ENCODE results near the gene ARHGAP42. TPM values are rescaled to one million over a fixed set of nuclear protein-coding genes. Genes with fewer than 3 reads are reported as not detected.
A peak's percentile ranks its signal among the peaks of the same experiment; 100 is the strongest.

ARHGAP42 gene
- total and polyA plus RNA-seq, 12 donors: 2.5 to 25.0 (median 11.5) TPM

- WGBS, 4 donors: 71 to 84% (median 80%) methylated on average over 6 of the region's 6 CpGs
- intact Hi-C loops (cut with DNase I): no loop called here
- Histone ChIP-seq H3K4me1 (replicated peaks in 1 of 2) (peaks cover 0 to 9% of the 10 kb centered on the region in 2 donors), H3K9me3 (replicated peaks in 1 of 3) (no peaks in the 10 kb centered on the region), H3K4me3 (no peak overlapping the region), H3K36me3 (replicated peaks in 1 of 2) (no peaks in the 10 kb centered on the region), H3K27ac (no peak overlapping the region), H3K27me3 (no peaks in the 10 kb centered on the region)
- TF ChIP-seq POLR2A (IDR thresholded peaks at IDR 0.05): no peak
- no peak for TF ChIP-seq CTCF (IDR thresholded peaks at IDR 0.05)
- no peak for DNase-seq
These were observed 74.8 kb downstream of the ARHGAP42 start for GRCh38 chr11:100761841-100762240.

DNA sequence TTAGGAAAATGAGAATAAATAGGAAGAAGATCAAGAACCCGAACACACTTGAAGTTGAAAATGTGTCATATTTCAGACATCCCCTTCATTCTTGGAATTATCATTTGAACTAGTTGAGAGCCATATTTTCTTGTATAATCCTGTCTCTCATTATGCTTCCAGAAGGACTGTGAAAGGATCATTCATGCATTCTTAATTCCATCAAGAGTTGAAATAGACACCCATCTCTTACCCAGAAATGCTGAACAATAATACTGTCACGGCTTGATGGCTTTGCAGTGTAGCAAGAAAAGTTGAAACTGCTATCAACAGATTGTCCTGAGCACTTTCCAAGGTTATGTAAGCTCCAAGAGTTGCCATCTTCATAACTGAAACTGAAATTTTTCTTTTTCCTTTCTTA is 79.7 kb downstream of the ARHGAP42 start:
- no peaks in the 10 kb centered on the region for H3K36me3 ChIP-seq (replicated peaks in 1 of 2)
- no peak overlapping the region for H3K27ac ChIP-seq
- TF ChIP-seq POLR2A (IDR thresholded peaks at IDR 0.05) (no peak), CTCF (IDR thresholded peaks at IDR 0.05) (no peak)
- H3K9me3 ChIP-seq (replicated peaks in 1 of 3): no peaks in the 10 kb centered on the region
- no peak for DNase-seq
- no peaks in the 10 kb centered on the region for H3K27me3 ChIP-seq
- H3K4me3 ChIP-seq: no peak overlapping the region
- H3K4me1 ChIP-seq (replicated peaks in 1 of 2): peaks cover 0 to under 1% of the 10 kb centered on the region in 2 donors
- 89 to 94% (median 92%) methylated on average over 2 of the region's 2 CpGs for WGBS, 4 donors
- intact Hi-C loops (cut with DNase I): no loop called here

- H3K9me3 ChIP-seq (replicated peaks in 1 of 3): no peaks in the 10 kb centered on the region
- H3K27ac ChIP-seq: no peak overlapping the region
- H3K36me3 ChIP-seq (replicated peaks in 1 of 2): no peaks in the 10 kb centered on the region
- no peak overlapping the region for H3K4me3 ChIP-seq
- 39 to 63% (median 56%) methylated on average over 1 of the region's 1 CpG for WGBS, 4 donors
- H3K4me1 ChIP-seq (replicated peaks in 1 of 2): no peaks in the 10 kb centered on the region
- peak in 2 of 7 donors; percentile 19 to 33 for DNase-seq
- H3K27me3 ChIP-seq: no peaks in the 10 kb centered on the region
- TF ChIP-seq POLR2A (IDR thresholded peaks at IDR 0.05): no peak
- TF ChIP-seq CTCF (IDR thresholded peaks at IDR 0.05): no peak
- intact Hi-C loops (cut with DNase I): no loop called here
These were observed 82.1 kb downstream of the ARHGAP42 start for GRCh38 chr11:100769165-100769564.

GRCh38 chr11:100769617-100770016 is 82.5 kb downstream of the ARHGAP42 start:
- intact Hi-C loops (cut with DNase I): no loop called here
- H3K27ac ChIP-seq: no peak overlapping the region
- no peaks in the 10 kb centered on the region for H3K9me3 ChIP-seq (replicated peaks in 1 of 3)
- H3K4me1 ChIP-seq (replicated peaks in 1 of 2): no peaks in the 10 kb centered on the region
- H3K4me3 ChIP-seq: no peak overlapping the region
- H3K27me3 ChIP-seq: no peaks in the 10 kb centered on the region
- DNase-seq: no peak
- H3K36me3 ChIP-seq (replicated peaks in 1 of 2): no peaks in the 10 kb centered on the region
- 68 to 82% (median 76%) methylated on average over 3 of the region's 3 CpGs for WGBS, 4 donors
- TF ChIP-seq CTCF (IDR thresholded peaks at IDR 0.05): no peak
- no peak for TF ChIP-seq POLR2A (IDR thresholded peaks at IDR 0.05)

Measured in adrenal gland (tissue), 12 donors.